ENCODE data around the gene GALNT2. TPM values are rescaled to one million over a fixed set of nuclear protein-coding genes. Genes with fewer than 3 reads are reported as not detected.

The GALNT2 gene
- total RNA-seq, 1 experiment from 2014 or later = 114 TPM

- CTCF ChIA-PET = interaction anchor here (0.7 to 1.2 kb wide), 4 partner anchors 12 to 550 kb away, joined by 3 to 5 read pairs (median 3); no protein-coding TSS in a partner anchor
Observed at GRCh38 chr1:230211436-230212145, 144.6 kb downstream of the GALNT2 start.

GRCh38 chr1:230212405-230212936, 145.4 kb downstream of the GALNT2 start:
- TF ChIP-seq CTCF (IDR thresholded peaks at IDR 0.05; ENCODE audit: unreplicated experiment) = no peak
- intact Hi-C loops (cut with micrococcal nuclease) = no loop called here
- Mint-ChIP-seq H3K4me3 (ENCODE audit: unreplicated experiment) (no peak overlapping the region), H3K27ac (ENCODE audit: low read depth, unreplicated experiment) (no peak overlapping the region), H3K36me3 (ENCODE audit: insufficient read depth, unreplicated experiment) (peaks cover 20% of the 10 kb centered on the region), H3K9me3 (ENCODE audit: unreplicated experiment) (peaks cover 8% of the 10 kb centered on the region), H3K27me3 (ENCODE audit: insufficient read depth, unreplicated experiment) (no peaks in the 10 kb centered on the region), H3K4me1 (ENCODE audit: insufficient read depth, unreplicated experiment) (peaks cover 11% of the 10 kb centered on the region)
- no peak for DNase-seq (ENCODE audit: unreplicated experiment)
- ChIA-PET POLR2A (no interaction called here), CTCF (no interaction called here)
- no TSS peak for BruUV-seq (replicated peaks)

More at GRCh38 chr1:230211436-230212145, 144.6 kb downstream of the GALNT2 start:
- intact Hi-C loops (cut with micrococcal nuclease) = no loop called here
- no peak for TF ChIP-seq CTCF (IDR thresholded peaks at IDR 0.05; ENCODE audit: unreplicated experiment)
- H3K27ac Mint-ChIP-seq (ENCODE audit: low read depth, unreplicated experiment) = no peak overlapping the region
- H3K27me3 Mint-ChIP-seq (ENCODE audit: insufficient read depth, unreplicated experiment) = no peaks in the 10 kb centered on the region
- no TSS peak for BruUV-seq (replicated peaks)
- POLR2A ChIA-PET = interaction anchor here (0.6 kb wide), 1 partner anchor 107 kb away, joined by 3 read pairs; no protein-coding TSS in a partner anchor
- peaks cover 11% of the 10 kb centered on the region for H3K4me1 Mint-ChIP-seq (ENCODE audit: insufficient read depth, unreplicated experiment)
- peaks cover 8% of the 10 kb centered on the region for H3K9me3 Mint-ChIP-seq (ENCODE audit: unreplicated experiment)
- peaks cover 20% of the 10 kb centered on the region for H3K36me3 Mint-ChIP-seq (ENCODE audit: insufficient read depth, unreplicated experiment)
- DNase-seq (ENCODE audit: unreplicated experiment) = no peak
- H3K4me3 Mint-ChIP-seq (ENCODE audit: unreplicated experiment) = no peak overlapping the region

GRCh38 chr1:230215031-230215430, 148.0 kb downstream of the GALNT2 start:
- no peak overlapping the region for H3K4me3 Mint-ChIP-seq (ENCODE audit: unreplicated experiment)
- no TSS peak for BruUV-seq (replicated peaks)
- H3K36me3 Mint-ChIP-seq (ENCODE audit: insufficient read depth, unreplicated experiment) = peaks cover 20% of the 10 kb centered on the region
- DNase-seq (ENCODE audit: unreplicated experiment) = peak; percentile 22
- intact Hi-C loops (cut with micrococcal nuclease) = no loop called here
- peak; percentile 20 for TF ChIP-seq CTCF (IDR thresholded peaks at IDR 0.05; ENCODE audit: unreplicated experiment)
- H3K27me3 Mint-ChIP-seq (ENCODE audit: insufficient read depth, unreplicated experiment) = no peaks in the 10 kb centered on the region
- POLR2A ChIA-PET = interaction anchor here (0.7 to 1.7 kb wide), 6 partner anchors 12 to 764 kb away, joined by 3 to 6 read pairs (median 5); no protein-coding TSS in a partner anchor
- peaks cover 15% of the 10 kb centered on the region for H3K4me1 Mint-ChIP-seq (ENCODE audit: insufficient read depth, unreplicated experiment)
- peaks cover 8% of the 10 kb centered on the region for H3K9me3 Mint-ChIP-seq (ENCODE audit: unreplicated experiment)
- CTCF ChIA-PET = interaction anchor here (0.6 to 2.6 kb wide), 11 partner anchors 9 to 774 kb away, joined by 3 to 10 read pairs (median 3); no protein-coding TSS in a partner anchor
- peak overlapping the region; percentile 36 for H3K27ac Mint-ChIP-seq (ENCODE audit: low read depth, unreplicated experiment)

GRCh38 chr1:230215529-230215928, 148.5 kb downstream of the GALNT2 start:
- Mint-ChIP-seq H3K27me3 (ENCODE audit: insufficient read depth, unreplicated experiment) (no peaks in the 10 kb centered on the region), H3K27ac (ENCODE audit: low read depth, unreplicated experiment) (peak overlapping the region; percentile 36), H3K4me3 (ENCODE audit: unreplicated experiment) (no peak overlapping the region), H3K36me3 (ENCODE audit: insufficient read depth, unreplicated experiment) (peaks cover 20% of the 10 kb centered on the region), H3K9me3 (ENCODE audit: unreplicated experiment) (peaks cover 8% of the 10 kb centered on the region), H3K4me1 (ENCODE audit: insufficient read depth, unreplicated experiment) (peaks cover 15% of the 10 kb centered on the region)
- intact Hi-C loops (cut with micrococcal nuclease) = no loop called here
- no TSS peak for BruUV-seq (replicated peaks)
- POLR2A ChIA-PET = interaction anchor here (0.7 to 1.7 kb wide), 5 partner anchors 10 to 29 kb away, joined by 3 to 6 read pairs (median 5); no protein-coding TSS in a partner anchor
- TF ChIP-seq CTCF (IDR thresholded peaks at IDR 0.05; ENCODE audit: unreplicated experiment) = no peak
- CTCF ChIA-PET = interaction anchor here (0.6 to 2.6 kb wide), 8 partner anchors 9 to 774 kb away, joined by 3 to 10 read pairs (median 3); no protein-coding TSS in a partner anchor
- no peak for DNase-seq (ENCODE audit: unreplicated experiment)
